Pons (tissue), 1 donor: Measurements from ENCODE around the gene GPAT2.
"Not testable (repeated sequence)": the region's sequence is repeated elsewhere in the genome, so short reads cannot be mapped to it uniquely, and the experiment has no call there.

Experiments
- DNase-seq: peaks from one replicate; pipeline ENCODE4 v3.0.0-alpha.2; 2016; ENCODE audit warnings: low spot score

Gene GPAT2

DNA sequence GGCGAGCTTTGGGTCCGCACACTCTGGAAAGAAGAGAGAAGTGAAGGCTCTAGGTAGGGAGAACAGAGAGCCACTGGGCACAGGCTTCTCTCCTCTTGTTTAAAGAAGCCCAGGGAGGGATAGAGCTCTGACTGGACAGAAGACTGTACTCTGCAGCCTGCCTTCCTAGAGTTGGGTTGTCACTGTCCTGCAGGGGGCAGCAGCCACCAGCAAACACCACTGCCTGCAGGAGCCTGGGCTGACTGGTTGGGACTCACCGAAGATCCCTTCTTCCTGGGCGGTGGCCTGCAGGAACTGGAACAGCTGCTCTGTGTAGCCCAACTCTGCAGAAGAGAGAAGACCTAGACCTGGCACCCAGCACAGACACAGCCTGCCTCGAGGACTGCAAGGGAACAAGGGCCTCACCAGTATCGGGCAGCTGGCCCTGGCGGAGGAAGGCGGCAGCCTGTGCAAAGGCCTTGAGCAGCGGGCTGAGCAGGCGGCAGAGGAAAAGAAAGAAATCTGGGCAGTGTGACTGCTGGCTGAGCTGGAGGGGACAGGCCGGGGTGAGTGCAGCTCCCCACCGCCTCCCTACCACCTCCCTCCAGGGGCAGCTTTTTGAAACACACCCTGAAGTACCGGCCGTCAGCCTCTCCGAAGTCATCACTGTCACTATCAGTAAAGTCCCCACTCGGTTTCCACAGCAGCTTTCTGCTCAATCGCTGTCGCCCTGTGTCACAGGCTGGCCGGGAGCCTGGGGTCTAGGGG, 11.8 kb downstream of the GPAT2 start:
- peak; percentile 89 for DNase-seq

DNA sequence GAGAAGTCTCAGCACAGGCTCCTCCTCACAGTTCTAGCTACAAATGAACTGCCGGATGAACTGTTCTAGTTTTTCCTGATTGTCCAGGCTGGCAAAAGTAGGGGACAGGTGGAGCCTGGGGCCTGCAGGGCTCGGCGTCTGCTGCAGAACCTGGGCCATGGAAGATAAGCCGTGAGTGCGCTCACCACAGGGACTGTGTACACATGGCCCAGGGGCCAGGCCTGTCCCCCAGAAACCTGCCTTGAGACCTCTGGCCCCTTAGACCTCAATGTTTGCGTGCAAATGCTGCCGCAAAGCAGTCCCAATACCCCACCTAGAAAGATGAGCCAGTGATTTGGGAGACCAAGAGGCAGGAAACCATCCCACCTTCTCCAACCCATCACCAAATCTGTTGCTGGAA, 12.6 kb downstream of the GPAT2 start:
- DNase-seq = not testable (repeated sequence)

DNA sequence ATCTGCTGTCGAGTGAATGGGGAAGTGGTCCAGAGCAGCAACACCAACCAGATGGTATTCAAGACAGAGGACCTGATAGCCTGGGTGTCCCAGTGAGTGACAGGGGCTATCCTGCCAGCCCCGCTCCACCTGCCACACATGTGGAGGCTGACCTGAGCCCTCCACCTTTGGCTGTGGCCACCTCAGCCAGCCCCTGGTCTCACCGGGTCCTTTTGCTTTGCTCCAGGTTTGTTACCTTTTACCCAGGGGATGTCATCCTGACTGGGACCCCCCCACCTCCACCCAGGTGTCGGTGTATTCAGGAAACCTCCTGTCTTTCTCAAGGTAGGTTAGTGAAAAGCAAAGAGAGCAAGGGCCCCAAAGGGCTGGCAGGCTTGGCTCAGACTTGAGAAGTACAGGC, 13.6 kb downstream of the GPAT2 start:
- not testable (repeated sequence) for DNase-seq

DNA sequence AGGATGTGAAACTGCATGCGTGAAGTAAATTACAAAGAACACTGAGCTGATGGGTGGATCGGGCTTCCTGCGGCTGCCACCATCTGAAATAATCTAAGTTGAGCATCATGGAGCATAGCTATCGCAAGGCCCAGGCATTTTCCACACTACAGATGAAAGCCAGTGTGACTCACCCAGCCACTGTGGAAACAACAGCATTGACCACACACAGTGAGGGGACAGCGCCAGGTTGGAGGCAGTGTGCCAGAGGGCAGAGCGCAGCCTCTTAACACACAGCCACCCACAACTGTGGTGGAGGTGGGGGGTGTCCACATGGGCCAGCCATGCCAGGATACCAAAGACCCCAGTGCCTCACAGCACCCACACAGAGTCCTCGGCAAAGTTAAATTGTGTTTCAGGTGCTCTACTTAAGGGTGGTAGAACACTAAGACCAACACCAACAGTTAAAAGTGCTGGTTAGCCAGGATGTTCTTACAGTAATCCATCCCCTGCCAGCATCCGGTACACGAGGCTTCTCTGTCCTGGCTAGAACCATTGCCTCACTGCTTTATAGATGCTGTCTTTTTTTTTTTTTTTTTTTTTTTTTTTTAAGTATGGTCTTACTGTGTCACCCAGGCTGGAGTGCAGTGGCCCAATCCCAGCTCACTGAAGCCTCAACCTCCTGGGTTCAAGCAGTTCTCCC, 14.7 kb downstream of the GPAT2 start:
- DNase-seq = not testable (repeated sequence)

DNA sequence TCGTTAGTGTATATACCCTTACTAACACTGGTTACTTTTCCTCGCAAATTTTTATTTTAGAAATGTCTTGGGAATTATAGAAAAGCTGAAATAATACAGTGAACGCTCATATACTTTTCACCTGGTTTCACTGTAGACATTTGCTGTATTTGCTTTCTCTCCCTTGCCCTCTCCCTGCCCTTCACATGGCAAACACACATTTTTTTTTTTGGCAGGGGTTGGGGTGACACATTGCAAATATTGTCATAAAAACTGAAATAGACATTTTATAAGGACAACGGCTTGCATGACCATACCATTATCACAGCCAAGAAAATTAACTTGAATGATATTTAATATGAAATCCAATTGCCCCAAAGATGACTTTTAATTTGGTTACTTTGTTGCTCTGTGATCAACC, 18.4 kb downstream of the GPAT2 start:
- DNase-seq = not testable (repeated sequence)

DNA sequence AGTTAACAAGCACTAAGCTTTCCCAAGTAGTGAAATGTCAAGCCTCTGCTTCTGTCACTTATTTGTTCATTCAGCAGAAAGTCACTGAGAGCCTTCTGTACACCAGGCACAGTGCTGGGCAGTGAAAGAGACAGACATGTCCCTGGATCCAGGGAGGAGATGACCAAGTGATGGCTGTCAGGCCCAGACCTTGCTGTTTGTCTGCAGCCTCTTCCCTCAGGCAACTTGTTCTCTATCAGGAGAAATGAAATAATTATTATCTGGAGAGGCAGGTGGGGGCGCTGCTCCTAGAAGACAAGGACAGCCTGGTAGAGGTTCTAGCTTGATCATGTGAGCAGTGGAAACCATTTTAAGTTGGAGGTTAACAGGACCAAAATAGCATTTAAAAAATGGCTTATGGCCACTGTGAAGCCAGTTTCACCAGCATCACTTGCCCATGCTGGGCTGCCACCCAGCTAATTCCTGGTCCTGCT, 21.9 kb downstream of the GPAT2 start:
- not testable (repeated sequence) for DNase-seq

DNA sequence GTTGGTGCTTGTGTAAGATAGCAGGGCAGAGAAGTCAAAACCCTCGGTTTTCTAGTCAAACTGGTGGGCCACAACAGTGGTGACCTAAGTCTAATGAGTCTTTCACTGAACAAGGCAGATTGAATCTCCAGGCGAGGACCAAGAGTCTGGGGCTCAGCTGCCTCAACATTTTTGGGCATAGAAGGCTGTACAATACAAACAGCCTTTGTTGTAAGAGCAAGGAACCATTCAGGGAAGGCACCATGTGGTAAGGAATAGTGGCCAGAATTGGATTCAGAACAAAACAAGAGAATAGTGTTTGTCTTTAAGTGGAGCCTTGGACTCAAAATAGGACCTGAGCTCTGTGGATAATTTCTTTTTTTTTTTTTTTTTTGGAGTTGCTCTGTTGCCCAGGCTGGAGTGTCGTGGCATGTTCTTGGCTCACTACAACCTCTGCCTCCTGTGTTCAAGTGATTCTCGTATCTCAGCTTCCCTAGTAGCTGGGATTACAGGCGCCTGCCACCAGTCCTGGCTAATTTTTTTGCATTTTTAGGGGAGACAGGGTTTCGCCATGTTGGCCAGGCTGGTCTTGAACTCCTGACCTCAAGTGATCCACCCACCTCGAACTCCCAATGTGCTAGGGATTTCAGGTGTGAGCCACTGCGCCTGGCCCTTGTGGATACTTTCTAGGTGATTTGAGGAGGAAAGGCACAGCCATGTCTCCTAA, 22.5 kb downstream of the GPAT2 start:
- peak; percentile 95 for DNase-seq

DNA sequence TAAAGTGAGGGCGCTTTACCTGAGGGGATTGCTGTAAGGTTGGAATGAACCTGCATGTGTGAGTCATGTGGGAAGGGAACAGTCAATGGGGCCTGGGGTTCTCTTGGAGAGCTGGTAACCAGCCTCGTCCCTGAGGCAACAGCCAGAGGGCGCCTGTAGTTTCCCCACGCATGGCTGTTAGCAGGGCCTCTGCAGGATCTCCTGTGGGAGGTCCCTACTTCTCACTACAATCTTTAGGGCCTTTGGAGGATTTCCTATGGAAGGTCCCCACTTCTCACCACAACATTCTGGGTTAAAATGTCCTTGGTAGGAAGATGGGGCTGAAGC, 23.6 kb downstream of the GPAT2 start:
- peak; percentile 70 for DNase-seq

DNA sequence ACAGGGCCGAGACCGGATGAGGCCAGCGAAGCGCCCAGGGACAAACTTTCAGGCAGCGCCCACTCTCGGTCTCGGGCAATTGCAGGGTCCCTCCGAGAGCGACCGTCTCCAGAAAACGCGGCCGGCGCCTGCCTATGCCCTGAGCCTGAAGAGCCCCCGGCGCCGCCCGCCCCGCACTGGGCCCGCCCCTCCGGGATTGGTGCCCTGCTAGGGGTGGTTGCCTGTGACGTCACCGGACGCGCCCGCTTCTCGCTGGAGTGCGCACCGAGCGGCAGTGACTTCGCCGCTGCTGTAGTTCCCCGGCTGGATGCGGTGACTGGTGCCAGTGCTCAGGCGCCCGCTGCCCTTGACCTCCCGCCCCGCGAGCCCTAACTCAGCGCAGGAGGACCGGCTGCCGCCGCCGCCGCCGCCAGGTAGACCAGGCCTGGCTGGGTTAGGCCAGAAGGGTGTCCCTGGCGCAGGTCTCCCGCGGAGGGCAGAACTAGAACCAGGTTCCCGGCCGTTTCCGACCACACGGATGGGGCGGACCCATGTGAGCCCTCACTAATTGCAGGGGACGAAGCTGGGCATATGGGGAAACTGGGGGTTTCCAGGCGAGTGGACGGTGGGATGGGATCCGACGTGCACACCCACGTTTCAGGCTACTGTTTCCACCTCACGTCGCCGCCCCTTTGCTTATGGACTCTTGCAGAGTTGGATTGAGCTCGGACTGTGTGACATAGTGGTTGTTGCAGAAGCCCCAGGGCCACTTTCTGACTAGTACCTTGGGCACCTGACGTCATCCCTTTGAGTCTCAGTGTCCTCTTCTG, 24.2 kb downstream of the GPAT2 start:
- peak; percentile 90 for DNase-seq

DNA sequence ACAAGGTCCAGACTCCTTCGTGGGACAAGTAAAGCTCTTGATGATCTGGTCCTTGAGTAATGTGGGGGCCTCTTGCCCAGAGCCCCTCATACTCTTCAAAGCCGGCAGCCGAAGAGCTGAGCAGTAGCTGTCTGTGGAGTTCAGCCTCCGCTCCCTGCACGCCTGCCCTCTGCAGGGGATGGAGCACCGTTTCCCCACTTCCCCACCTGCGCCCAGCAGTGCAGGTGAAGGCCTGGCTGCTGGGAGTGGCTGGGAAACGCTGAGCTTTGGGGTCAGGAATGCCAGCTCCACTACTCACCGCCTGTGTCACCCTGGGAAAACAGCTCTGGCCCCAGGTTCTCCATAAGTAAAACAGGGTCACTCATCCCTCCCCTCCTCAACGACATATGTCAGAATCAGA, 24.9 kb downstream of the GPAT2 start:
- DNase-seq = not testable (repeated sequence)

DNA sequence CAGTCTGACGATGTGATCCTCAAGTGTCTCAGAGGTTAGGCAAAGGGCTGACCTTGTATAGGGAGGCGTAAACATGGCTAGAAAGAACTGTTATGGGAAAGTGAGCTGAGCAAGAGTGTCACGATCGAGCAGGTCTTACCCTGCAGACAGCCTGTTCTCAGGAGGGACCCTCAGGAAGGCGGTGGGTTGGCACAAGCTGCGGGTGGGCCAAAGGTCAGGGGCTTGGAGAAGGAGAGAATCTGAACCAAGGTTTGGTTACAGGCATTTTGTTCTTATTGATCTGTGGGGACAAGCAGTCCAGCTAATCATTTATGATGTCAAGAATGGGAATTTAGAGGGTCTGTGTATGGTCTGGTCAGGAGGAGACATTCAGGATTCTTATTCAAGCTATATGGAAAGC, 26.7 kb downstream of the GPAT2 start:
- not testable (repeated sequence) for DNase-seq

DNA sequence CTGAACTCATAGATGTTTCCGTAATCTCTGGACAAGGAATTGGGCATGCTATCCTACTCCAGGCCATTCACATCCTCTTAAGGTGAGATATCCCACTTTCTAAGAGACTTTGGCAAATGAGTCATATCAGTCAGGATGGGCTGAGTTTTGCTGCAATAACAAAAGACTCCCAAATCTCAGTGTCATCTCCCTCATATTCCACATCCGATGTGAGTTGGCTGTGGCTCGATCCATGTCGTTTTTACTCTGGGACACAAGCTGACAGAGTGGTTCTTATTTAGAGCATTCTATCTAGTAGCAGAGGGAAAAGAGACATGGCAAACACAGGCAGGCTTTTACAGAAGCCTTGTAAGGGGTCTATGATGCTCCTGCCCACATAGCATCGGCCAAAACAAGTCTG, 28.5 kb downstream of the GPAT2 start:
- not testable (repeated sequence) for DNase-seq

DNA sequence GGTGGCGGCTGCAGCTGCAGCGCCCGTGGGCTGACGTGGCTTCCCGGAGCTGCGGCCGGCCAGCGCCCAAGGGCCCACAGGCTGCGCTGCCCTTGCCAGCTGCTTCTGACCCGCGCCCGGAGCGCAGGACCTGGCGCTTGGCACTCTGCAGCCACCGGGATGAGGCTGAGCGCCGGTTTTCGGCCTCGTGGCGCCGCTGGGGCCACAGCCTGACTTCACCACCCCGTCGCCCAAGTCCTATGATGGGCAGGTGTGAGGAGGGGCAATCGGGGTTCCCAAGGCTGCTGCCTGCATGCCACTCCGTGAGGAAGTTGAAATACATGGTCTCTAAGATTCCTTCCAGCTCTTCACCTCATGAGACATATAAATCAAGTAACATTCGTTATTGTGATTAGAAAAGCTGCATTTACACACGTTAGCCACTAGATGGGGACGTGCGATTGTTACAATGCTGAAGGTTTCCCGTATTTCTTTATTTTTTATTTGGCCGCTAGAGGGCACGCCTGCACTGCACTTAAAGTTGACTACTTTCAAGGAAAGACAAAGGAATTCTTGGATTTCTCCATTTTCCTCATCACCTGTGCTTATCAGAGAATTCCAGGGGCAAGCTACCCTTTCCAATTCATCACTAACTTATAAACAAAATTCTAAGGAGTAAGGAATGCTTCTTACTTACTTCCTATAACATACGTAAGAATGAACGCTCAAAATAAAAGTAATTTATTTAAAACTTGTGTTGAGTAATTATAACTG, 42.0 kb downstream of the GPAT2 start:
- peak; percentile 70 for DNase-seq

DNA sequence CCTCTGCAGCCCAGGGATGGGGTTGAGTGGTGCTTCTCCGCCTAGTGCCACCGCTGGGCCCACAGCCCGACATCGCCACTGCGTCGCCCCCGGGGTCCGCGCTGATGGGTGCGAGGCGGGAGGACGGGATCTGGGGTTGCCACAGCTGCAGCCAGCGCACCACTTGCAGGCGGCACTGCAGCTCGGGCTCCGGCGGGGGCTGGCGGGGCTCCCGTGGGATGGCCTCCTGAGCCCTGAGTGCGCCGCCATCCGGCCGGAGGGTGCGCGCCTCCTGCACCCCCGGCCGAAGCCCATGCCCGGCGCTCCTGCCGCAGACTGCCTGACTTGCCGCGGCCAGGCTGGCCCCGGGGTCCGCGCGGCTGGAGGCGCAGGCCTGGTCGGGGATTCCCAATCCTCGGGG, 42.6 kb downstream of the GPAT2 start:
- DNase-seq = not testable (repeated sequence)

DNA sequence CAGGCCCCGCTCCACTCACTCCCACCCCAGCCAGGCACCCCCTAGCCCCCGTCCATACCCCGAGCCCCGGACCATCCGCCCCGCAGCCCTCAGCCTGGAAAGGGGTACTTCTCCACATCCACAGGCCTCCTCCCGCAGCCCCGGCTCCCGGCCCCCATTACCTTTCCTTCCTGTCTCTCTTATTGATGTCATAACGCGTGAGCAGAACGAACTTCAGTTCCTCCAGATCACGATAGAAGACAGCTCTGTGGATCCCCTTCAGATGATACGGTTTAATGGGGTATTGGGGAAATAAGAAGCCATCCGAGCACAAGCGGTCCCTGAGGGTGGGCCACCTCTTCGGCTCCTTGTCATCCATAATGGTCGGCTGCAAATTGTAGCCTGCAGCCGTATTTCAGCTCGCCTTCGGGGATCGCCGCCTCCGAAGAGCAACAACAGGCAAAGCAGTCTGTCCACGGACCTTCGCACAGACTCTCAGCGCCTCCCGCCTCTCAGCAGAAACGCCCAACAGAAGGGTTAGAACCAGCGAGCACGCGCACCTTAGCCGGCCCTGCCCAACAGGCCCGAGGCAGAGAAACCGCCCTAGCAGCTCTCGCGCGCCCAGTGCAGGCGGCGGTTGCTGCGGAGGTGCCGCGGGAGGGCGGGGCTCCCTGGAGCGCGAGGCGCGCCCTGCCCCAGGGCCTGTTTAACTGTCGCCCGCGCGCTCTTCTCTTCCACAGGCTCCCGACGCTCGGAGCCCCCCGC, 43.2 kb downstream of the GPAT2 start, which contains the start of gene ANKRD36C:
TSS of gene ANKRD36C (minus strand) at position 474 of the 744 bp plus-strand sequence. CDS start at position 358, 116 bp downstream.
- DNase-seq = peak; percentile 48

DNA sequence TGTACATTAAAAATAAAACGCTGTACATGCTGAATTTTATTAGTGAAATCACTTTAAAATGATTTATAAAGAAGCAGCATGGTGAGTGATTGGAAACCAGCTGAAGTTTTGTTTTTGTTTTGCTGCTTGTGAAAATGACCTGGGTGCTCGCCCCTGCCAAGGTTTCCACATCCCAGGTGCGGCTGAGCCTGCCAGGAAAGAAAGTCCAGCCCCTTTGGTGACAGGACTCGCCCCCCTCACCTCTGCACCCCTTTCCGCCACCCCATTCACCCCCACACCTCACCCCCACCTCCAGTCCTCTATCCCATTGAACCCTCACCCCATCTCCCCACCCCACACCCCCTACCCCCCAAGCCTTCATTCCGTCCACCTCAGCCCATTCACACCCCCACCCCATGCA, 43.8 kb downstream of the GPAT2 start:
- DNase-seq = not testable (repeated sequence)
